Cerebellar cortex (tissue), 1 donor: ENCODE data around the gene PPP2R5C.
A peak's percentile ranks its signal among the peaks of the same experiment; 100 is the strongest.
"Not testable (repeated sequence)": the region's sequence is repeated elsewhere in the genome, so short reads cannot be mapped to it uniquely, and the experiment has no call there.

Experiments
- DNase-seq: peaks from one replicate; pipeline ENCODE4 v3.0.0-alpha.2; 2015; ENCODE audit warnings: low spot score

The PPP2R5C gene

DNA sequence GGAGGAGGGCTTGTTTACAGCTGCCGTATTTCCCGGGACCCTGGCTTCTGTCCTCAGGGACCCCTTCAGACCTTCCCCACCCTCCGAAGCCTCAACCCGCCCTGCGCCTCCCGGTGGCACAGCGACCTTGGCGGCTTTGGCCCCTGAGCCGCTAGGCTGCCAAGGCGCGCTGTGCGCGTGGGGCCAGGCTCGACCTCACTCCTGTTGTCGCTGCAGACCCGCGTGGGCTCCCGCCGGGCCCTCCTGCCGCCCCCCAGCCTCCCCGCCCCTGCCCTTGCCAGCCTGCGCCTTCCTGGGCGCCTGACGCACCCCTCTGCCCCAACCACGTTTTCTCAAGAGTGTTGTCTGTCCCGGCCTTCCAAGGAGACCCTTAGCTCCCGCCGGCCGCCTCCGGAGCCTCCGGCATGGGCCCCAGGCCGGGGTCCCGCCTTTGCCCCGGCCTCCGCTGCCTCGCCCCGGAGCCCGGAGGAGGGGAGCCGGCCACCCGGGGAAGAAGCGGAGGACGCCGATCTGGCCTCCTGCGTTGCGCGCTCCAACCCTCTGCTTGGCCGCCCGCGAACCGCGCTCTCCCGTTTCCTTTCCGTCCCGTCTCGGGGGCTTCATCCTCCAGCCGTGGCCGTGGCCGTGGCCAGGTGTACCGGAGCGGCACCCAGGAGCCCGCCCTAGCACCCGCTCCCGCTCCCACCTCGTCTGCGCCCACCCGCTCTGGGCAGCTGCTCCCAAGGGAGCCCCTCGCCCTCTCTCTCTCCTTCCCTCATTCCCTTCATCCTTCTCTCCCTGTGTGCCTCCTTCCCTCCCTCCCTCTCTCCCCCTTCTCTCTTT lies 19.9 kb downstream of the PPP2R5C start:
- DNase-seq: no peak

GRCh38 chr14:101783260-101784016 lies 21.9 kb downstream of the PPP2R5C start:
- DNase-seq: no peak

DNA sequence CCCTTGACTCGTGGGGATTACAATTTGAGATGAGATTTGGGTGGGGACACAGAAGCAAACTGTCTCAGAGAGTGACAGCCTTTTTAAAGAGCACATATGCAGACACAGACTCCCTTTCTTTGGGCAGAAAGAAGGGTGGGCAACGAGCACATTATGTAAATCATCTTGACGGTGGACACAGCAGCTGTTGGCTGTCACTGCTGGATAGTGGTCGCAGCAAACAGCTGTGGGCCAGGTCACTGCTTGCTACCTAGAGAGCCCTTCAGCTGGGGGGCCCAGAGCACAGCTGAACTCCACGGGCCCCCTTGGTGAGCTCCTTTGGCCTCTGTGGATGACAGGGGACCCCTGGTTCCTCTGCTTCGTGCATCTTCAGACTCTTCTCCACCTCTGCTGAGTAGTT lies 23.1 kb downstream of the PPP2R5C start:
- DNase-seq: no peak

GRCh38 chr14:101788016-101788635 lies 26.6 kb downstream of the PPP2R5C start:
- DNase-seq: peak; percentile 49

DNA sequence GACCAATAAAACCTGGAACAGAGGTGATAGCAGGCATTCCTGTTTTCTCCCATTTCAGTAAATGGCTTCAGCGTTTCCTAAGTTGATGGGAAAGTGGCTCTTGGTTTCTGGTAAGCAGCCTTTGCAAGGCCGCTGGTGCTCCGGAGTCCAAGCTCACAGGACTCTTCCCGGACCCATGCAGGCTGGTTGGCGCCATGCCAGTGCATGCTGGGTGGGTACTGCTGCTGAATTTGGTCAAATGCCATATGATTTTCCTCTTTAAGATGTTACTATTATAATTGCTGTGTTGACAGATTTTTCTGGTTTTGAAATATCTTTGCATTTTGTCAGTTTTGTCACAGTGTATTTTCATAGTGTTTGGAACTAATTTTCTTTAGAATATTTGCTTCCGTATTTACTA lies 27.7 kb downstream of the PPP2R5C start:
- DNase-seq: peak; percentile 84

GRCh38 chr14:101790232-101790631 lies 28.7 kb downstream of the PPP2R5C start:
- no peak for DNase-seq

DNA sequence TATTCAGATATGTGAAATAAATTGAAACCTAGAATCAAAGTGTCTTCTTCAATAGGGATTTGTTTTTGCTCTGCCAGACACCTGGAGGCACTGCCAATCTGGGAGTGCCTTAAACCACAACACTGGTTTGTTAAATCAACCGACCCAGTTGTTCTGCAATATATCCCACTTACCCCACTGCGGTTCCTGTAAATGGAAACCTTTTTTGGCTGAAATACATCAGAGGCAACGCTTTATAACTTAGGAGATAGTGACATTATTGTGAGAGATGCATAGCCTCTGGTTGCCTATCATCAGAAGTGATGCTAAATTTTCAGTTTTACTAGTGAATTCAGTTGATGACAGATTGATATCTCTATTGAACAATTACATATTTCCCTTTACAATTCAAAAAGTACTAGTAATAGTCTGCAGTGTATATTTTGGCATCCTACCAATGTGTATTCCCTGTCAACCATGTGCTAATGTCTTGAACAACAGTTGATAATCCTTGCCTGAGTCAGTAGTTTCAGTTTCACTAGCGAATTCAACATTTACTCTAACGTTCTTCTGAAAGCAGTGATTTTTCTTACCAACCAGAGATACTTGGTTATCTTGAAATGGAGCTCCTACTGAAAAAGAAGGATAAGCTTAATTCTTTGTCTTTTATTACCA lies 30.5 kb downstream of the PPP2R5C start:
- DNase-seq: no peak

DNA sequence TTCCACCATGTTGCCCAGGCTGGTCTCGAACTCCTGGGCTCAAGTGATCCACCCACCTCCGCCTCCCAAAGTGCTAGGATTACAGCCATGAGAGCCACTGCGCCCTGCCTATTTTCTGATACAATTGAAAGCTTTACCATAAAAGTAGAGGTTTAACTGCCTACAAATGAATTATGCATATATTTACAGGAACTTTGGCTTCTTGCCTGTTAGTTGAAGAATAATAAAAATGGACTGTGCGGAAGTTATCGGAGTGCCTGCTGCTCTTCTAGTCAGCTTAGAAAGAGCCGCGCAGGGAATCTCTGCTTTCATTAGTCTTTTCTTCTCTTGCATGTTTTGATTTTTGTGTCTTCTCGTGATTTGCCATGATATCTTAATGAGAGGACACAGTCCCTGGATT lies 34.5 kb downstream of the PPP2R5C start:
- DNase-seq: no peak

DNA sequence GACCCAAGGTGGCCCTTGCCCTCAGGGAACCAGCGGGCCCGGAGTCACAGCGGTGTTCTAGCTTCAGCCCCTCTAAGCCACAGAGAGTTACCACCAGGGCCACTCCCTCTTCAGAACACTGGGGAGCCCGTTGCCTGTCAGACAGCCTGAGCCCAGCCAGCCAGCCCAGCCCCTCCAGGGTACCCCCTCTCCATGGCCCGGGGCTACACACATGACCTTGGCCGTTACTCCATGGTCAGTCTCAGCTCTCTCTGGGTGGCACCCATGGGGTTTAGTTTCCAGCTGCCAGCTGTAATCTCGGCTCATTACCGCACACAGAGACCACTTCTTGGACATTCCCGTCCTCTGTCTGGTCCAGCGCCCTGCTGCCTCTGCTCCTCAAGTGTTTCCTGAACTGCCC lies 35.0 kb downstream of the PPP2R5C start:
- no peak for DNase-seq

GRCh38 chr14:101797856-101798255 lies 36.3 kb downstream of the PPP2R5C start:
- DNase-seq: no peak

DNA sequence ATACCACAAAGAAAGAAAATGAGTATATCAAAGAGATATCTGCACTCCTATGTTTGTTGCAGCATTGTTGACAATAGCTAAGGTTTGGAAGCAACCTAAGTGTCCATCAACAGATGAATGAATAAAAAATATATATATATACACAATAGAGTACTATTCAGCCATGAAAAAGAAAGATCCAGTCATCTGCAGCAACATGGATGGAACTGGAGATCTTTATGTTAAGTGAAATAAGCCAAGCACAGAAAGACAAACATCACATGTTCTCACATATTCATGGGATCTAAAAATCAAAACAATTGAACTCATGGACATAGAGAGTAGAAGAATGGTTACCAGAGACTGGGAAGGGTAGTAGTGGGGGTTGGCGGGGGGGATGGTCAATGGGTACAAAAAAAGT lies 42.9 kb downstream of the PPP2R5C start:
- not testable (repeated sequence) for DNase-seq

DNA sequence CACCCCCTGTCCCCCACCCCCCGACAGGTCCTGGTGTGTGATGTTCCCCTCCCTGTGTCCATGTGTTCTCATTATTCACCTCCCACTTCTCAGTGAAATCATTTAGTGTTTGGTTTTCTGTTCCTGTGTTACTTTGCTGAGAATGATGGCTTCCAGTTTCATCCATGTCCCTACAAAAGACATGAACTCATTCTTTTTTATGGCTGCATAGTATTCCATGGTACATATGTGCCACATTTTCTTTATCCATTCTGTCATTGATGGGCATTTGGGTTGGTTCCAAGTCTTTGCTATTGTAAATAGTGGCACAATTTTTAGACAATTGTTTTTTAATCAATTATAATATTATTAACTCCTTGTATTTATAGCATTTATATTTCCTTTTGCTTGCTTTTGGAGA lies 44.7 kb downstream of the PPP2R5C start:
- DNase-seq: not testable (repeated sequence)

- DNase-seq: no peak
These were observed 46.6 kb downstream of the PPP2R5C start for GRCh38 chr14:101808020-101808641.

DNA sequence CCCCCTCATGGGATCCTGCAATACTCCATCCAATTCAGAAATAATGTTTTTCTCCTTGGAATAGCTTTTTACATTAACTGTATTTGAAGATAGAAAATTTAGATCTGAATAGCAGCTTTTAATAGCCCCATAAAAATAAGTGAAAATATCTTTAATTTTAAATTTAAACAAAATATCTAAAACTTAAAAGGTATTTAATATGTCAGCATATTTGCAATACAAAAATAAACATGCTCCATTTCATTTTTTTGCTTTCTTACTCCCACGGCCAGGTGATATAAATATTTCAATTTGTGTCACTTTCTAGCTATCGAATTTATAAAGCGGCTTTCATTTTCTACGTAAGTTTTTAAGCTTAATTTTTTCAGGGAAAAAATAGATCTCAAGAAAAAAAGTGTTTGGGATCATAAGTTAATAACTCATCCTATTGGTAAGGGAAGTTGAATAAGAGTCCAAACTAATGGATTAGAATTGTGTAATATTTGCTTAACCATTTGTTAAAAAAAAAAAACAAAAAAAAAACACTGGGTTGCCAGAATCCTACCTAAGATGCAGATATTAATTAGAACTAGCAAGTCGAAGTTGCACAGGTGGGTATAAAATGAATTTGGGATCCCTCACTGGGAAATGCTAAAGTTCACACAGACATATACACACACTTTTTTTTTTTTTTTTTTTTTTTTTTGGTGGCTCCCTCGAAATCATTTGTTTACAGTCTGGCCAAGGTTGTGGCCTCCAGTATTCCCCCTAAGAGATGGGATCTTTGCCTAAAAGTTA lies 47.6 kb downstream of the PPP2R5C start:
- no peak for DNase-seq

DNA sequence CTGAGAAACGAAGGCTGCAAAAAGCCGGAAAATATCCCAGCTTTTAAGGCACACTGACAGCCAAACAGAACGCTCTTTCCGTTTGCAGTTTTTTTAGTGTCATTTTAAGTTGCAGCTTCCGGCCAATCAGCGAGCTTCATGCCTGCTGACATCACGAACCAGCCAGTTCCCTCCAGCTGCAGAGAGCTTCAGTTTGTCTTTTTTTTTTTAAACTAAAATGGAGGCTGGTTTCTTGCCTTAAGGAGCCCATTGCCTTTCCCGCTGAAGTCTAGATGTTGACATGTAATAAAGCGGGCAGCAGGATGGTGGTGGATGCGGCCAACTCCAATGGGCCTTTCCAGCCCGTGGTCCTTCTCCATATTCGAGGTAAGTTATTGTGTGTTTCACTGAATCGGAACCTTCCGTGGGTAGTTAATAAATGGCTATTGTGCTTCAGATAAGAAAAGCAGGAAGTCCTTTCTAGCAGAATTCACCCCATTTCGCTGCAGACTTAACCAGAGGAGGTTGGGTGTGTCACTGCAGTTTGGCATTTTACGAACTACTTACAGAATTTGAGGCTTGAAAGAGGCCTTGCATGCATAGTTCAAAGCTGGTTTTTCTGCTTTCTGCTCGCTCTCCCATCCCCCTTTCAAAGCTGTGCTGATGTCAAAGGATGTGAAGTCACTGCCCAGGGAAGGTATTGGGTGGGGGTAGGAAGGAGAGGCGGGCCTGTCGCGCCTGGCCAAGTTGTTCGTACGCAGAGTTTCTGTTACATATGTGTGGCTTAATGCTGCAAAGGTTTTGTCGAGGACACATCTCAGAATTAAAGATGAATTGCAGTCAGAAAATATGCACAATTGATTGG lies 48.4 kb downstream of the PPP2R5C start:
- DNase-seq: peak; percentile 95

- DNase-seq: no peak
These were observed 49.5 kb downstream of the PPP2R5C start for GRCh38 chr14:101810897-101811621.

GRCh38 chr14:101812071-101812470 lies 50.6 kb downstream of the PPP2R5C start:
- DNase-seq: no peak

- no peak for DNase-seq
These were observed 51.8 kb downstream of the PPP2R5C start for GRCh38 chr14:101813171-101813759.

- DNase-seq: no peak
These were observed 52.3 kb downstream of the PPP2R5C start for GRCh38 chr14:101813833-101814232.
